Dermis lymphatic vessel endothelial cell (primary cell): Measurements from ENCODE around the gene AIMP2. TPM values are rescaled to one million over a fixed set of nuclear protein-coding genes. Genes with fewer than 3 reads are reported as not detected.

Source experiments
- total RNA-seq: library from RNA; depleted of rRNA; stranded (reverse); fragments of >200 nt; gene quantifications from 2 replicates; pipeline ENCODE4 v1.2.1, GENCODE V29; 2014

Gene AIMP2
- 32.8 and 40.7 TPM in 2 replicates for total RNA-seq

GRCh38 chr7:6008668-6009611, at the start of gene AIMP2, which contains the start of gene PMS2:
Gene AIMP2, plus strand, starts transcription at chr7:6009272. Its CDS starts 92 bp downstream, at chr7:6009364.
Gene PMS2, minus strand, starts transcription at chr7:6009049. Its CDS starts 30 bp downstream, at chr7:6009019.

GRCh38 chr7:5970347-5970911, 38.6 kb upstream of the AIMP2 start, which contains the start of gene RSPH10B:
Gene RSPH10B, minus strand, starts transcription at chr7:5970689. Its CDS starts 3,573 bp downstream, at chr7:5967116.

GRCh38 chr7:6030988-6031387, 21.9 kb downstream of the AIMP2 start, which contains the start of gene ANKRD61:
Gene ANKRD61, plus strand, starts transcription at chr7:6031376. Its CDS starts 0 bp downstream, at chr7:6031376.

Other genes with a start within 250 kb of the AIMP2 start
- gene RNF216, start 227.6 kb upstream of the AIMP2 start, total RNA-seq: 26.9 and 33.3 TPM in 2 replicates
- gene OCM, start 128.5 kb upstream of the AIMP2 start, total RNA-seq: not detected in 2 replicates
- gene CCZ1, start 110.5 kb upstream of the AIMP2 start, total RNA-seq: 90.2 and 135 TPM in 2 replicates
- 2.1 and 8.9 TPM in 2 replicates for gene RSPH10B, start 38.6 kb upstream of the AIMP2 start, total RNA-seq
- 12.5 and 18.7 TPM in 2 replicates for gene PMS2, start 223 bp upstream of the AIMP2 start, total RNA-seq
- under 0.01 and 0.09 TPM in 2 replicates for gene ANKRD61, start 22.1 kb downstream of the AIMP2 start, total RNA-seq
- 67.3 and 73.8 TPM in 2 replicates for gene EIF2AK1, start 49.9 kb downstream of the AIMP2 start, total RNA-seq
- gene USP42, start 95.7 kb downstream of the AIMP2 start, total RNA-seq: 2.5 and 3.5 TPM in 2 replicates